A549 (cell line): ENCODE measurements around the gene DBR1. TPM values are rescaled to one million over a fixed set of nuclear protein-coding genes. Genes with fewer than 3 reads are reported as not detected.

Experiments
- ATAC-seq, 2 experiments: fragments of 200-7000 bp in 1 of 2; fragments of >200 bp in 1 of 2; cut with Nextera tagmentation in 1 of 2; cut with Tn5 transposase in 1 of 2; 3 replicates each; pipeline versions ENCODE4 v1.8.0 to v1.9.1; 2018 to 2020; ENCODE audit warnings: mild to moderate bottlenecking in 1 of 2, moderate library complexity in 1 of 2
- CTCF ChIA-PET: fragments of 300-600 bp; sonication (Branson Sonifier 250); formaldehyde crosslinking; extraction: SDS; loops from one replicate; lab custom pipeline; 2021; ENCODE audit warnings: antibody characterized with exemption, inconsistent platforms; lab: Yijun Ruan, JAX
- POLR2A ChIA-PET: fragments of 350-600 bp; formaldehyde crosslinking; extraction: SDS; loops from one replicate; lab custom pipeline; 2021; ENCODE audit warnings: antibody characterized with exemption, inconsistent platforms; lab: Yijun Ruan, JAX
- DNase-seq, 2 experiments: peaks; one replicate each; pipeline versions ENCODE4 v3.0.0 to v3.0.0-alpha.2; 2011 to 2016; ENCODE audit warnings: low read depth in 1 of 2, low spot score in 1 of 2
- FAIRE-seq: peaks from 2 replicates; lab custom pipeline; 2011; peaks lifted over from hg19 to GRCh38; lab: Jason Lieb, UNC
- H3K27ac ChIP-seq, 2 experiments: fragments of >200 bp; sonication (Bioruptor Twin); formaldehyde crosslinking; 3 replicates each; pipeline ENCODE4 v1.5.1; 2016 to 2017
- H3K4me1 ChIP-seq: fragments of >200 bp; sonication (Bioruptor Twin); formaldehyde crosslinking; 3 replicates; pipeline ENCODE4 v1.6.1; 2016
- H3K4me2 ChIP-seq: fragments of >200 bp; sonication (Bioruptor Twin); formaldehyde crosslinking; 3 replicates; pipeline ENCODE4 v1.6.1; 2016
- H3K4me3 ChIP-seq: fragments of >200 bp; sonication (Bioruptor Twin); formaldehyde crosslinking; 3 replicates; pipeline ENCODE4 v1.5.1; 2016
- H3K9me3 ChIP-seq: fragments of >200 bp; sonication (Bioruptor Twin); formaldehyde crosslinking; 3 replicates; pipeline ENCODE4 v1.6.1; 2016
- CBX2 ChIP-seq: fragments of 200-600 bp; sonication (generic); IDR thresholded peaks from 2 replicates; pipeline ENCODE4 v1.6.1; 2016; ENCODE audit warnings: low read depth, mild to moderate bottlenecking, borderline replicate concordance
- CBX8 ChIP-seq: fragments of 200-600 bp; sonication (generic); IDR thresholded peaks from 2 replicates; pipeline ENCODE4 v1.6.1; 2016
- CEBPB ChIP-seq, 2 experiments: fragments of >200 bp in 1 of 2; sonication (Bioruptor Twin) in 1 of 2; formaldehyde crosslinking in 1 of 2; IDR thresholded peaks; 2 replicates each; pipeline ENCODE4 v1.6.1; 2012 to 2016
- EP300 ChIP-seq, 2 experiments: fragments of >200 bp; sonication (Bioruptor Twin); formaldehyde crosslinking; IDR thresholded peaks; 2 replicates in 1 of 2; 3 replicates in 1 of 2; pipeline ENCODE4 v1.6.1; 2016 to 2017
- ESRRA ChIP-seq: fragments of 150-350 bp; IDR thresholded peaks from 2 replicates; pipeline ENCODE4 v1.6.1; 2014; ENCODE audit warnings: mild to moderate bottlenecking, low read length, borderline replicate concordance
- FOSL2 ChIP-seq, 2 experiments: fragments of 450-650 bp in 1 of 2; fragments of >200 bp in 1 of 2; sonication (Bioruptor Twin) in 1 of 2; formaldehyde crosslinking; IDR thresholded peaks; 2 replicates each; pipeline versions ENCODE4 v1.5.0 to v1.6.1; 2016 to 2020; ENCODE audit warnings: mild to moderate bottlenecking in 1 of 2, moderate library complexity in 1 of 2
- FOXS1 ChIP-seq: fragments of 250-450 bp; sonication (Bioruptor Pico); IDR thresholded peaks from 2 replicates; pipeline ENCODE4 v1.5.0; 2020; ENCODE audit warnings: mild to moderate bottlenecking, moderate library complexity
- HDAC2 ChIP-seq: fragments of 200-600 bp; sonication (generic); IDR thresholded peaks from 2 replicates; pipeline ENCODE4 v1.6.1; 2016
- HEYL ChIP-seq: fragments of 250-450 bp; sonication (Bioruptor Pico); IDR thresholded peaks from 2 replicates; pipeline ENCODE4 v1.8.0; 2021; ENCODE audit warnings: mild to moderate bottlenecking, moderate library complexity
- HMGXB4 ChIP-seq: fragments of 250-450 bp; sonication (Bioruptor Pico); IDR thresholded peaks from 2 replicates; pipeline ENCODE4 v1.5.0; 2021; ENCODE audit warnings: mild to moderate bottlenecking, moderate library complexity, borderline replicate concordance
- HOXB13 ChIP-seq: fragments of 250-450 bp; sonication (Bioruptor Pico); IDR thresholded peaks from 2 replicates; pipeline ENCODE4 v1.5.0; 2020; ENCODE audit warnings: low read depth, mild to moderate bottlenecking, moderate library complexity
- HOXB5 ChIP-seq: fragments of 250-450 bp; sonication (Bioruptor Pico); IDR thresholded peaks from 2 replicates; pipeline ENCODE4 v1.5.0; 2020; ENCODE audit warnings: mild to moderate bottlenecking, moderate library complexity
- JUN ChIP-seq, 2 experiments: fragments of >200 bp; sonication (Bioruptor Twin); formaldehyde crosslinking; IDR thresholded peaks; 2 replicates in 1 of 2; 3 replicates in 1 of 2; pipeline ENCODE4 v1.6.1; 2016 to 2017
- KDM5A ChIP-seq: fragments of 200-600 bp; sonication (generic); IDR thresholded peaks from 2 replicates; pipeline ENCODE4 v1.6.1; 2016; ENCODE audit warnings: antibody characterized with exemption, mild to moderate bottlenecking
- MAFK ChIP-seq: fragments of 450-650 bp; IDR thresholded peaks from 2 replicates; pipeline ENCODE4 v1.6.1; 2014; ENCODE audit not compliant: partially characterized antibody
- MAZ ChIP-seq: fragments of 150-350 bp; IDR thresholded peaks from 2 replicates; pipeline ENCODE4 v1.6.1; 2014; ENCODE audit warnings: antibody characterized with exemption, low read depth, low read length, borderline replicate concordance
- NPAS2 ChIP-seq: fragments of 250-450 bp; sonication (Bioruptor Pico); IDR thresholded peaks from 2 replicates; pipeline ENCODE4 v1.8.0; 2022; ENCODE audit warnings: mild to moderate bottlenecking, moderate library complexity, borderline replicate concordance
- RARB ChIP-seq: fragments of 250-450 bp; sonication (Bioruptor Pico); IDR thresholded peaks from 2 replicates; pipeline ENCODE4 v1.8.0; 2021; ENCODE audit warnings: mild to moderate bottlenecking, moderate library complexity
- RCOR1 ChIP-seq: fragments of 150-350 bp; IDR thresholded peaks from 2 replicates; pipeline ENCODE4 v1.6.1; 2014; ENCODE audit warnings: antibody characterized with exemption, low read length, low read depth
- RFX5 ChIP-seq: fragments of 450-650 bp; IDR thresholded peaks from 2 replicates; pipeline ENCODE4 v1.7.1; 2014; ENCODE audit warnings: antibody characterized with exemption, mild to moderate bottlenecking, moderate library complexity
- SMC3 ChIP-seq: fragments of >200 bp; sonication (Bioruptor Twin); formaldehyde crosslinking; IDR thresholded peaks from 3 replicates; pipeline ENCODE4 v1.6.1; 2018; ENCODE audit warnings: inconsistent platforms
- ZC3H11A ChIP-seq: fragments of 450-650 bp; IDR thresholded peaks from 2 replicates; pipeline ENCODE4 v1.6.1; 2014; ENCODE audit warnings: antibody characterized with exemption, mild to moderate bottlenecking
- ZNF302 ChIP-seq: fragments of 250-450 bp; sonication (Bioruptor Pico); IDR thresholded peaks from 2 replicates; pipeline ENCODE4 v1.9.0; 2021; ENCODE audit warnings: inconsistent platforms, mild to moderate bottlenecking, moderate library complexity
- WGBS: methylation state at CpG from one replicate; pipeline ENCODE4 v1.1.6; 2017; ENCODE audit errors: missing lambda C conversion rate; 5-methylcytosine and 5-hydroxymethylcytosine counted together
- polyA plus RNA-seq, 4 experiments: library from polyadenylated mRNA; depleted of rRNA in 3 of 4; stranded (reverse); fragments of >200 nt; fragmentation: RNase III in 1 of 4; extraction: RNeasy Plus Mini Kit Qiagen cat#74134 plus additional on column Dnase treatment in 1 of 4; gene quantifications; 2 replicates in 3 of 4; 3 replicates in 1 of 4; pipeline ENCODE4 v1.2.3, GENCODE V29; 2011 to 2017
- TF ChIP-seq, protein P1 (sequence below): fragments of 150-350 bp; IDR thresholded peaks from 2 replicates; pipeline ENCODE4 v1.6.1; 2014; ENCODE audit warnings: low read depth, mild to moderate bottlenecking, low read length
- TF ChIP-seq, protein P2 (sequence below): fragments of 250-450 bp; sonication (Bioruptor Pico); IDR thresholded peaks from 2 replicates; pipeline ENCODE4 v1.5.0; 2020; ENCODE audit warnings: low read depth, mild to moderate bottlenecking, moderate library complexity
- TF ChIP-seq, protein P3 (sequence below): fragments of >200 bp; sonication (Bioruptor Twin); formaldehyde crosslinking; IDR thresholded peaks from 2 replicates; pipeline ENCODE4 v1.6.1; 2016

Gene DBR1
- polyA plus RNA-seq, 2 of the 4 experiments (the other 2 are of a cell fraction), result 13.2 to 14.2 TPM

DNA sequence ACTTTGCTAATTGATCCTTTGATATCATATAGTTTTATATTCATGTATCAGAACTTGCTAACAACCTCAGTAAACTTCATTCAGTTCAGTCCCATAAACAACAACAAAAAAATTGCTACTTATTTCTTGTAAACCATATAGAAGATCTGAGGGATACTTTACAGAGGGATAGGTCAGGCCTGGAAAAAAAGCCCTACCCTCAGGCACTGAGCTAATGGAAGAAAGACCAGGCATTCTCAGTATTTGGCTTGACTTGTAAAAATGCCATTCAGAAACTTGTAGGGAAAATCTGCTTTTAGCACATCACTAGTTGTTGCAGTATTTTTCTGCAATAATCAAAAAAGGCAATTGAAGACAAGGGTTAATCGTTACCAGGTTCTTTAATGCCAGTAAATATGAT, 45.5 kb upstream of the DBR1 start:
- TF ChIP-seq RARB (CRISPR knock-in tag) (no peak), CBX2 (no peak), FOSL2 (IDR thresholded peaks at IDR 0.05) (no peak), FOSL2 (CRISPR knock-in tag; IDR thresholded peaks at IDR 0.05) (no peak), HOXB13 (CRISPR knock-in tag) (no peak), CBX8 (no peak), EP300 (IDR thresholded peaks at IDR 0.05) (no peak), HEYL (CRISPR knock-in tag) (no peak)
- TF ChIP-seq, protein P1, sequence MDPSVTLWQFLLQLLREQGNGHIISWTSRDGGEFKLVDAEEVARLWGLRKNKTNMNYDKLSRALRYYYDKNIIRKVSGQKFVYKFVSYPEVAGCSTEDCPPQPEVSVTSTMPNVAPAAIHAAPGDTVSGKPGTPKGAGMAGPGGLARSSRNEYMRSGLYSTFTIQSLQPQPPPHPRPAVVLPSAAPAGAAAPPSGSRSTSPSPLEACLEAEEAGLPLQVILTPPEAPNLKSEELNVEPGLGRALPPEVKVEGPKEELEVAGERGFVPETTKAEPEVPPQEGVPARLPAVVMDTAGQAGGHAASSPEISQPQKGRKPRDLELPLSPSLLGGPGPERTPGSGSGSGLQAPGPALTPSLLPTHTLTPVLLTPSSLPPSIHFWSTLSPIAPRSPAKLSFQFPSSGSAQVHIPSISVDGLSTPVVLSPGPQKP, result no peak
- Histone ChIP-seq H3K27ac (no peak overlapping the region), H3K4me1 (0 out of 3 replicates have a peak, but pooled peaks cover 7% of the 10 kb centered on the region), H3K4me3 (no peak overlapping the region), H3K4me2 (no peak overlapping the region), H3K9me3 (no peaks in the 10 kb centered on the region)
- WGBS, result 97% methylated on average over 1 of the region's 1 CpG
- POLR2A ChIA-PET, result no interaction called here
- FAIRE-seq, result no peak
- CTCF ChIA-PET, result no interaction called here
- DNase-seq, result no peak
- no peak for ATAC-seq

DNA sequence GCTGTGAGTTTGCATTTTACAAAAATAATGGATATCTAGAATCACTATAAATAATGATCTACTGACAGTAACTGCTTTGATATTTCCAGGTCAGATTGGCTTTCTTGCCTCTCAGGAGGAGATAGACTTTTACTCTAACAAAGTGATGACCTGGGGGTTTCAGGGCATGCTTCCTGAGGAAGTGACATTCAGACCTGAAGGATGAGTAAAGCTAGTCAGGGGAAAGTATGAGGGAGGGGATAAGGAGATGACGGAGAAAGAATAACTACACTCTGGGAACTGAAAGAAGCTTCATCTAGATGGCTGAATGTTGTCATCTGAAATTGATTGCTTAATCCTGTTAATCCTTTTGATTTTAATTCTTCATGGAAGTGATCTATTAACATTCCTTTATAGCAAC, 44.5 kb upstream of the DBR1 start:
- POLR2A ChIA-PET, result no interaction called here
- H3K4me1 ChIP-seq, result 0 out of 3 replicates have a peak, but pooled peaks cover 7% of the 10 kb centered on the region
- CTCF ChIA-PET, result interaction anchor here (0.9 kb wide), 1 partner anchor 10 kb away, joined by 3 read pairs; no protein-coding TSS in a partner anchor
- no peaks in the 10 kb centered on the region for H3K9me3 ChIP-seq
- H3K4me2 ChIP-seq, result no peak overlapping the region
- H3K4me3 ChIP-seq, result no peak overlapping the region
- ATAC-seq, result no peak
- no peak for DNase-seq
- no peak for FAIRE-seq
- WGBS, result 100% methylated on average over 1 of the region's 1 CpG
- TF ChIP-seq HEYL (CRISPR knock-in tag) (no peak), SMC3 (no peak), HOXB5 (CRISPR knock-in tag) (no peak), HMGXB4 (no peak), CBX8 (no peak), NPAS2 (CRISPR knock-in tag) (no peak), JUN (IDR thresholded peaks at IDR 0.05) (no peak), FOSL2 (IDR thresholded peaks at IDR 0.05) (no peak), FOSL2 (CRISPR knock-in tag; IDR thresholded peaks at IDR 0.05) (no peak), RCOR1 (no peak), ZNF302 (CRISPR knock-in tag) (no peak), KDM5A (no peak)
- TF ChIP-seq, protein P2, sequence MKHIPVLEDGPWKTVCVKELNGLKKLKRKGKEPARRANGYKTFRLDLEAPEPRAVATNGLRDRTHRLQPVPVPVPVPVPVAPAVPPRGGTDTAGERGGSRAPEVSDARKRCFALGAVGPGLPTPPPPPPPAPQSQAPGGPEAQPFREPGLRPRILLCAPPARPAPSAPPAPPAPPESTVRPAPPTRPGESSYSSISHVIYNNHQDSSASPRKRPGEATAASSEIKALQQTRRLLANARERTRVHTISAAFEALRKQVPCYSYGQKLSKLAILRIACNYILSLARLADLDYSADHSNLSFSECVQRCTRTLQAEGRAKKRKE (CRISPR knock-in tag), result no peak
- TF ChIP-seq, protein P1, result no peak
- H3K27ac ChIP-seq, result no peak overlapping the region

- TF ChIP-seq CEBPB (IDR thresholded peaks at IDR 0.05) (no peak), KDM5A (no peak), CBX8 (no peak), MAFK (no peak), ZNF302 (CRISPR knock-in tag) (no peak), ESRRA (no peak), NPAS2 (CRISPR knock-in tag) (no peak), FOXS1 (CRISPR knock-in tag) (no peak), JUN (IDR thresholded peaks at IDR 0.05) (no peak), EP300 (IDR thresholded peaks at IDR 0.05) (no peak), RCOR1 (no peak), HDAC2 (no peak), HOXB5 (CRISPR knock-in tag) (no peak), RFX5 (no peak), MAZ (no peak), ZC3H11A (no peak), FOSL2 (IDR thresholded peaks at IDR 0.05) (no peak), FOSL2 (CRISPR knock-in tag; IDR thresholded peaks at IDR 0.05) (no peak)
- TF ChIP-seq, protein P3, sequence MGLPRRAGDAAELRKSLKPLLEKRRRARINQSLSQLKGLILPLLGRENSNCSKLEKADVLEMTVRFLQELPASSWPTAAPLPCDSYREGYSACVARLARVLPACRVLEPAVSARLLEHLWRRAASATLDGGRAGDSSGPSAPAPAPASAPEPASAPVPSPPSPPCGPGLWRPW, result no peak
- ChIA-PET POLR2A (no interaction called here), CTCF (interaction anchor here (0.8 kb wide), 1 partner anchor 10 kb away, joined by 3 read pairs; no protein-coding TSS in a partner anchor)
- 89% methylated on average over 7 of the region's 7 CpGs for WGBS
- FAIRE-seq (no peak), ATAC-seq (no peak), DNase-seq (no peak)
- Histone ChIP-seq H3K4me1 (peaks cover 8% of the 10 kb centered on the region; the same call in 2 of the 3 replicates), H3K27ac (no peak overlapping the region), H3K9me3 (no peaks in the 10 kb centered on the region), H3K4me2 (no peak overlapping the region), H3K4me3 (no peak overlapping the region)
These were observed 38.8 kb upstream of the DBR1 start for GRCh38 chr3:138213398-138214085.
